Measurements from ENCODE around the gene USP32. TPM values are rescaled to one million over a fixed set of nuclear protein-coding genes. Genes with fewer than 3 reads are reported as not detected.

USP32 gene
- total RNA-seq, 3 donors from 2014 or later (not counting 1 experiment from before 2014, with no cell fraction given), result 41.3 to 68.5 (median 41.7) TPM

DNA sequence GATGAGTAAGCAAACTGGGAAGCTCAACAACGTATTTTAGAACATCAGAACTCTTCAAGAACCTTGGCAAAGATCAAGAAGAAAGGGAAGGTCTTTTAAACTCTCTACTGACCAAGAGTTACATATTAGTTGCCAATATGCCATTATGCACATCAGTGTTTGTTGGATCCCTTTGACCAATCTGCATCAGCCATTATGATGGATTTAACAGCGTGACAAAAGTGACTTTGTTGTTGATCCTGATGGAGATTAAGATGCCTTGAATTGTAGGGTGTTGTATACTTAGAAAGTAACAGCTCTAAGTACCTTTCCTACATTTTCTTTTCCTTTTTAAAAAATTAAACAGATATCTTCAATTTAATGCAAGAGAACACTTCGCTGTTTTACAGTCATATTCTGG, 133.6 kb downstream of the USP32 start:
- peaks cover 10% of the 10 kb centered on the region for H3K36me3 ChIP-seq (ENCODE audit: control insufficient read depth, insufficient read depth, low read length)

DNA sequence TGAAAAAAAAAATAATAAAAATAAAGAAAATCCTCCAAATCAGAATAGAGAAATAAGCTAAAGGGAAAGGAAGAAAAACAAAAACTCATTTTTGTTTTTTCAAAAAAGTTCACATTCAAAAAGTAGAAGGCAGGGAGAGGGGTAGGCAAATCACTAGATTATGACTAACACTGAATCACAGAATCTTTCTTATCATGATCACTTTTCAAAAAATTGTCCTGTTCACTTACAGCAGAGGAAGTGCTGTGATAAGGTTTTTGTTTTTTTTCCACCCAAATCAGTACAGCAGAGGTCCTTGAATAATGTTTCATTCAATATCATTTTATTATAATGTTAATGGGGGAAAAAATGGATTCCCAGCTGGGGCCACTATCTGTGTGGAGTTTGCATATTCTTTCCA, 135.8 kb downstream of the USP32 start:
- H3K27ac Mint-ChIP-seq, result no peak overlapping the region
- peaks cover 5% of the 10 kb centered on the region in 2 donors for H3K4me1 Mint-ChIP-seq
- Histone ChIP-seq H3K9me3 (ENCODE audit: control insufficient read depth, insufficient read depth, low read length) (no peaks in the 10 kb centered on the region), H3K27me3 (ENCODE audit: control insufficient read depth, insufficient read depth, low read length) (no peaks in the 10 kb centered on the region), H3K36me3 (ENCODE audit: control insufficient read depth, insufficient read depth, low read length) (peaks cover 14% of the 10 kb centered on the region), H3K4me1 (ENCODE audit: control insufficient read depth, insufficient read depth, low read length) (no peaks in the 10 kb centered on the region), H3K4me3 (ENCODE audit: low read length) (no peak overlapping the region), H3K27ac (ENCODE audit: low read length) (no peak overlapping the region)
- intact Hi-C loops (cut with micrococcal nuclease), result no loop called here
- TF ChIP-seq, protein P1, sequence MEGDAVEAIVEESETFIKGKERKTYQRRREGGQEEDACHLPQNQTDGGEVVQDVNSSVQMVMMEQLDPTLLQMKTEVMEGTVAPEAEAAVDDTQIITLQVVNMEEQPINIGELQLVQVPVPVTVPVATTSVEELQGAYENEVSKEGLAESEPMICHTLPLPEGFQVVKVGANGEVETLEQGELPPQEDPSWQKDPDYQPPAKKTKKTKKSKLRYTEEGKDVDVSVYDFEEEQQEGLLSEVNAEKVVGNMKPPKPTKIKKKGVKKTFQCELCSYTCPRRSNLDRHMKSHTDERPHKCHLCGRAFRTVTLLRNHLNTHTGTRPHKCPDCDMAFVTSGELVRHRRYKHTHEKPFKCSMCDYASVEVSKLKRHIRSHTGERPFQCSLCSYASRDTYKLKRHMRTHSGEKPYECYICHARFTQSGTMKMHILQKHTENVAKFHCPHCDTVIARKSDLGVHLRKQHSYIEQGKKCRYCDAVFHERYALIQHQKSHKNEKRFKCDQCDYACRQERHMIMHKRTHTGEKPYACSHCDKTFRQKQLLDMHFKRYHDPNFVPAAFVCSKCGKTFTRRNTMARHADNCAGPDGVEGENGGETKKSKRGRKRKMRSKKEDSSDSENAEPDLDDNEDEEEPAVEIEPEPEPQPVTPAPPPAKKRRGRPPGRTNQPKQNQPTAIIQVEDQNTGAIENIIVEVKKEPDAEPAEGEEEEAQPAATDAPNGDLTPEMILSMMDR (IDR thresholded peaks at IDR 0.05), result no peak
- H3K27me3 Mint-ChIP-seq (ENCODE audit: low read depth in 2 of 2), result no peaks in the 10 kb centered on the region
- H3K36me3 Mint-ChIP-seq, result no peaks in the 10 kb centered on the region
- H3K9me3 Mint-ChIP-seq, result no peaks in the 10 kb centered on the region
- ATAC-seq, result no peak
- no peak for DNase-seq
- no peak overlapping the region for H3K4me3 Mint-ChIP-seq

More for the DNA sequence above, 133.6 kb downstream of the USP32 start:
- H3K4me3 ChIP-seq (ENCODE audit: low read length), result no peak overlapping the region
- no peaks in the 10 kb centered on the region for H3K27me3 Mint-ChIP-seq (ENCODE audit: low read depth in 2 of 2)
- TF ChIP-seq, protein P1 (IDR thresholded peaks at IDR 0.05), result no peak
- ATAC-seq (no peak), DNase-seq (no peak)
- no peaks in the 10 kb centered on the region for H3K9me3 Mint-ChIP-seq
- H3K36me3 Mint-ChIP-seq, result peaks cover 2% of the 10 kb centered on the region
- 100% methylated on average over 3 of the region's 3 CpGs for WGBS (ENCODE audit: insufficient coverage)
- intact Hi-C loops (cut with micrococcal nuclease), result no loop called here
- no peak overlapping the region for H3K4me3 Mint-ChIP-seq
- H3K9me3 ChIP-seq (ENCODE audit: control insufficient read depth, insufficient read depth, low read length), result no peaks in the 10 kb centered on the region
- H3K27me3 ChIP-seq (ENCODE audit: control insufficient read depth, insufficient read depth, low read length), result no peaks in the 10 kb centered on the region
- H3K4me1 Mint-ChIP-seq, result peaks cover 5% of the 10 kb centered on the region in 2 donors
- no peak overlapping the region for H3K27ac Mint-ChIP-seq
- H3K4me1 ChIP-seq (ENCODE audit: control insufficient read depth, insufficient read depth, low read length), result no peaks in the 10 kb centered on the region
- H3K27ac ChIP-seq (ENCODE audit: low read length), result no peak overlapping the region

DNA sequence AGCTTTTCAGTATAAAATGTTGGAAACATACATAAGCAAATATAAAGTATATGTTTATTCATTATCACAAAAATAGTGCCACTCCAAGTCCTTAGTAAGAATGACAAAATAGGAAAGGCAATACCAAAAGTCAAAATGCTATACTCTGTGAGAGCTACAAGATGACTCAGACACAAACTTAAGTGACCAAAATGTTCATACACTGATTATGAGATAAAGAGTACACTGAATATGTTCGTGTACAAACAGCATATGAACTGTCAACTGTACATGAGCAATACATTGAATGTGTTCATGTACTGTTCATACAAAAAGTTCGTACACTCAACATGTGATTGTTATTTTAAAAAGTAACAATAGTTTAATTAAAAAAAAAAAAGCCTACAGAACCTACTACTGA, 138.9 kb downstream of the USP32 start:
- intact Hi-C loops (cut with micrococcal nuclease), result no loop called here
- H3K4me1 Mint-ChIP-seq, result peaks cover 15 to 20% of the 10 kb centered on the region in 2 donors
- H3K27me3 ChIP-seq (ENCODE audit: control insufficient read depth, insufficient read depth, low read length), result no peaks in the 10 kb centered on the region
- TF ChIP-seq, protein P1 (IDR thresholded peaks at IDR 0.05), result no peak
- H3K36me3 ChIP-seq (ENCODE audit: control insufficient read depth, insufficient read depth, low read length), result peaks cover 19% of the 10 kb centered on the region
- H3K36me3 Mint-ChIP-seq, result peaks cover 11% of the 10 kb centered on the region
- no peaks in the 10 kb centered on the region for H3K4me1 ChIP-seq (ENCODE audit: control insufficient read depth, insufficient read depth, low read length)
- no peak for DNase-seq
- H3K4me3 ChIP-seq (ENCODE audit: low read length), result no peak overlapping the region
- no peak for ATAC-seq
- H3K27me3 Mint-ChIP-seq (ENCODE audit: low read depth in 2 of 2), result no peaks in the 10 kb centered on the region
- 83% methylated on average over 1 of the region's 2 CpGs for WGBS (ENCODE audit: insufficient coverage)
- no peaks in the 10 kb centered on the region for H3K9me3 Mint-ChIP-seq
- no peak overlapping the region for H3K27ac ChIP-seq (ENCODE audit: low read length)
- H3K4me3 Mint-ChIP-seq, result no peak overlapping the region
- H3K27ac Mint-ChIP-seq, result no peak overlapping the region
- H3K9me3 ChIP-seq (ENCODE audit: control insufficient read depth, insufficient read depth, low read length), result no peaks in the 10 kb centered on the region

DNA sequence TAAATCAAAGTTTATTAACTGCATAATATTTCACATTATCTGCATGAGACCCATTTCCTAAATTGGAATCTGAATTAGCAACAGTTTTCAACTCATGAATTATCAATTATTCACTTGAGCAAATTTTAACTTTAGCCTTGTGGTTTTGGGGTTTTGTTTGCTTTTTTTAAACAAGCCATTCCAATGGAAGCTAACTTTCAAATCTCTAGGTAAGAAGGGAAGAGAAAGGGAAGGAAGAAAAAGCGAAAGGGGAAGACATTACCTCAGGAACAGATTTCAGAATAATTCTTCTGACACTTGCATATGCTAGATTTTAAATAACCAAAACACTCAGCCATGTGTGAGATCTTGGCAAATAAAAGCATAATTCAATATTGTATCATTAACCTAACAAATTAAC, 139.5 kb downstream of the USP32 start:
- intact Hi-C loops (cut with micrococcal nuclease), result no loop called here
- H3K9me3 Mint-ChIP-seq, result no peaks in the 10 kb centered on the region
- H3K36me3 ChIP-seq (ENCODE audit: control insufficient read depth, insufficient read depth, low read length), result peaks cover 17% of the 10 kb centered on the region

More for the DNA sequence above, 139.5 kb downstream of the USP32 start:
- no peak overlapping the region for H3K4me3 Mint-ChIP-seq
- WGBS (ENCODE audit: insufficient coverage), result no CpG with 5 or more reads among the region's 1 CpG
- TF ChIP-seq, protein P1 (IDR thresholded peaks at IDR 0.05), result no peak
- Histone ChIP-seq H3K4me3 (ENCODE audit: low read length) (no peak overlapping the region), H3K9me3 (ENCODE audit: control insufficient read depth, insufficient read depth, low read length) (no peaks in the 10 kb centered on the region), H3K27me3 (ENCODE audit: control insufficient read depth, insufficient read depth, low read length) (no peaks in the 10 kb centered on the region), H3K4me1 (ENCODE audit: control insufficient read depth, insufficient read depth, low read length) (no peaks in the 10 kb centered on the region), H3K27ac (ENCODE audit: low read length) (no peak overlapping the region)
- H3K4me1 Mint-ChIP-seq, result peaks cover 10 to 23% of the 10 kb centered on the region in 2 donors
- H3K36me3 Mint-ChIP-seq, result peaks cover 16% of the 10 kb centered on the region
- ATAC-seq, result no peak
- no peaks in the 10 kb centered on the region for H3K27me3 Mint-ChIP-seq (ENCODE audit: low read depth in 2 of 2)
- DNase-seq, result no peak
- no peak overlapping the region for H3K27ac Mint-ChIP-seq
